WTC11 (cell line): ENCODE results near the gene CYP4F2. TPM values are rescaled to one million over a fixed set of nuclear protein-coding genes. Genes with fewer than 3 reads are reported as not detected.
"Not testable (repeated sequence)": the region's sequence is repeated elsewhere in the genome, so short reads cannot be mapped to it uniquely, and the experiment has no call there.

Experiments used
- ATAC-seq: fragments of 200-7000 bp; cut with Tn5 transposase; 2 replicates; pipeline ENCODE4 v1.10.0; 2021; ENCODE audit warnings: mild to moderate bottlenecking, moderate library complexity
- CTCF ChIA-PET: fragments of 300-600 bp; sonication (Branson Sonifier 250); formaldehyde crosslinking; loops from one replicate; lab custom pipeline; 2021; ENCODE audit warnings: antibody characterized with exemption; lab: Charles Lee
- POLR2A ChIA-PET: fragments of 350-600 bp; sonication (Branson Sonifier 250); formaldehyde crosslinking; loops from one replicate; lab custom pipeline; 2021; ENCODE audit warnings: antibody characterized with exemption; lab: Charles Lee
- DNase-seq: peaks from one replicate; pipeline ENCODE4 v3.0.0; 2021; ENCODE audit warnings: low spot score
- H3K27ac Mint-ChIP-seq: 2 replicates; pipeline ENCODE4 v1.8.0; 2021; ENCODE audit warnings: mixed read lengths
- H3K27me3 Mint-ChIP-seq: 2 replicates; pipeline ENCODE4 v1.8.0; 2021; ENCODE audit warnings: low read depth, mild to moderate bottlenecking, moderate library complexity, mixed read lengths
- H3K36me3 Mint-ChIP-seq: 2 replicates; pipeline ENCODE4 v1.8.0; 2021; ENCODE audit warnings: mixed read lengths
- H3K4me1 Mint-ChIP-seq: 2 replicates; pipeline ENCODE4 v1.8.0; 2022; ENCODE audit warnings: mixed read lengths
- H3K4me3 Mint-ChIP-seq: 2 replicates; pipeline ENCODE4 v1.8.0; 2021; ENCODE audit warnings: mild to moderate bottlenecking, moderate library complexity, mixed read lengths
- H3K9me3 Mint-ChIP-seq: 2 replicates; pipeline ENCODE4 v1.8.0; 2021; ENCODE audit warnings: mixed read lengths
- CBFB ChIP-seq: sonication (generic); formaldehyde crosslinking; IDR thresholded peaks from 2 replicates; pipeline ENCODE4 v1.8.1; 2022; ENCODE audit warnings: mild to moderate bottlenecking, low read depth, missing genetic modification reagents
- CREM ChIP-seq: sonication (generic); formaldehyde crosslinking; IDR thresholded peaks from 2 replicates; pipeline ENCODE4 v1.8.1; 2022; ENCODE audit warnings: mild to moderate bottlenecking, missing genetic modification reagents, moderate library complexity
- ETV6 ChIP-seq: sonication (generic); formaldehyde crosslinking; IDR thresholded peaks from 2 replicates; pipeline ENCODE4 v1.8.1; 2022; ENCODE audit warnings: mild to moderate bottlenecking, missing genetic modification reagents
- GTF2I ChIP-seq: fragments of 250-450 bp; sonication (Bioruptor Pico); conservative IDR thresholded peaks from 2 replicates; pipeline ENCODE4 v1.4.0; 2021; ENCODE audit warnings: mild to moderate bottlenecking
- KAT7 ChIP-seq: sonication (generic); formaldehyde crosslinking; IDR thresholded peaks from 2 replicates; pipeline ENCODE4 v1.8.1; 2023; ENCODE audit warnings: missing genetic modification reagents, mild to moderate bottlenecking, borderline replicate concordance
- MYBL2 ChIP-seq: sonication (generic); formaldehyde crosslinking; IDR thresholded peaks from 2 replicates; pipeline ENCODE4 v1.8.1; 2023; ENCODE audit warnings: mild to moderate bottlenecking, moderate library complexity, missing genetic modification reagents
- NFE2L1 ChIP-seq: sonication (generic); formaldehyde crosslinking; IDR thresholded peaks from 2 replicates; pipeline ENCODE4 v1.8.1; 2023; ENCODE audit warnings: missing genetic modification reagents
- OVOL2 ChIP-seq: fragments of 250-450 bp; sonication (Bioruptor Pico); IDR thresholded peaks from 2 replicates; pipeline ENCODE4 v1.9.0; 2021; ENCODE audit warnings: mild to moderate bottlenecking, borderline replicate concordance
- PRRX2 ChIP-seq: fragments of 250-450 bp; sonication (Bioruptor Pico); IDR thresholded peaks from 2 replicates; pipeline ENCODE4 v1.8.0; 2021; ENCODE audit warnings: mild to moderate bottlenecking
- RORB ChIP-seq: fragments of 250-450 bp; sonication (Bioruptor Pico); IDR thresholded peaks from 2 replicates; pipeline ENCODE4 v1.9.0; 2021; ENCODE audit warnings: mild to moderate bottlenecking
- SMAD4 ChIP-seq: sonication (generic); formaldehyde crosslinking; IDR thresholded peaks from 2 replicates; pipeline ENCODE4 v1.8.0; 2022; ENCODE audit warnings: mild to moderate bottlenecking, missing genetic modification reagents
- SOX15 ChIP-seq: fragments of 250-450 bp; sonication (Bioruptor Pico); IDR thresholded peaks from 2 replicates; pipeline ENCODE4 v1.9.0; 2021; ENCODE audit warnings: mild to moderate bottlenecking
- SP1 ChIP-seq: sonication (generic); formaldehyde crosslinking; conservative IDR thresholded peaks from 2 replicates; pipeline ENCODE4 v1.8.1; 2022; ENCODE audit warnings: missing genetic modification reagents
- TCF7 ChIP-seq: sonication (generic); formaldehyde crosslinking; IDR thresholded peaks from 2 replicates; pipeline ENCODE4 v1.8.0; 2022; ENCODE audit warnings: mild to moderate bottlenecking, low read depth, missing genetic modification reagents, moderate library complexity
- TEAD4 ChIP-seq: sonication (generic); formaldehyde crosslinking; IDR thresholded peaks from 2 replicates; pipeline ENCODE4 v1.8.0; 2022; ENCODE audit warnings: mild to moderate bottlenecking, missing genetic modification reagents
- ZBTB21 ChIP-seq: sonication (generic); formaldehyde crosslinking; IDR thresholded peaks from 2 replicates; pipeline ENCODE4 v1.8.1; 2023; ENCODE audit warnings: mild to moderate bottlenecking, missing genetic modification reagents, borderline replicate concordance
- ZNF121 ChIP-seq: sonication (generic); formaldehyde crosslinking; IDR thresholded peaks from 2 replicates; pipeline ENCODE4 v1.8.0; 2023; ENCODE audit warnings: missing genetic modification reagents
- ZNF138 ChIP-seq: sonication (generic); formaldehyde crosslinking; conservative IDR thresholded peaks from 2 replicates; pipeline ENCODE4 v1.8.1; 2022; ENCODE audit warnings: mild to moderate bottlenecking, moderate library complexity, missing genetic modification reagents
- ZNF416 ChIP-seq: fragments of 250-450 bp; sonication (Bioruptor Pico); IDR thresholded peaks from 2 replicates; pipeline ENCODE4 v1.9.0; 2021; ENCODE audit warnings: mild to moderate bottlenecking, inconsistent platforms
- ZNF423 ChIP-seq: fragments of 250-450 bp; sonication (Bioruptor Pico); IDR thresholded peaks from 2 replicates; pipeline ENCODE4 v2.1.2; 2022; ENCODE audit warnings: mild to moderate bottlenecking, moderate library complexity
- total RNA-seq: library from RNA; stranded (reverse); gene quantifications from 3 replicates; pipeline ENCODE4 v1.2.3, GENCODE V29; 2021
- TF ChIP-seq, protein P1 (sequence below): sonication (generic); formaldehyde crosslinking; IDR thresholded peaks from 2 replicates; pipeline ENCODE4 v1.8.0; 2023; ENCODE audit warnings: mild to moderate bottlenecking, missing genetic modification reagents
- TF ChIP-seq, protein P2 (sequence below): fragments of 200-600 bp; IDR thresholded peaks from 2 replicates; pipeline ENCODE4 v1.8.0; 2022; ENCODE audit warnings: antibody characterized with exemption
- TF ChIP-seq, protein P3 (sequence below): sonication (generic); formaldehyde crosslinking; IDR thresholded peaks from 2 replicates; pipeline ENCODE4 v1.8.0; 2022; ENCODE audit warnings: mild to moderate bottlenecking, missing genetic modification reagents
- TF ChIP-seq, protein P4 (sequence below): fragments of 250-450 bp; sonication (Bioruptor Pico); IDR thresholded peaks from 2 replicates; pipeline ENCODE4 v1.9.0; 2021; ENCODE audit warnings: moderate library complexity, mild to moderate bottlenecking, inconsistent platforms, borderline replicate concordance
- TF ChIP-seq, protein P5 (sequence below): sonication (generic); formaldehyde crosslinking; IDR thresholded peaks from 2 replicates; pipeline ENCODE4 v1.8.1; 2023; ENCODE audit warnings: mild to moderate bottlenecking, missing genetic modification reagents, moderate library complexity
- TF ChIP-seq, protein P6 (sequence below): sonication (generic); formaldehyde crosslinking; IDR thresholded peaks from 2 replicates; pipeline ENCODE4 v1.8.0; 2022; ENCODE audit warnings: mild to moderate bottlenecking, missing genetic modification reagents

CYP4F2 gene
- total RNA-seq, 1 experiment from 2014 or later = 0.24 TPM

DNA sequence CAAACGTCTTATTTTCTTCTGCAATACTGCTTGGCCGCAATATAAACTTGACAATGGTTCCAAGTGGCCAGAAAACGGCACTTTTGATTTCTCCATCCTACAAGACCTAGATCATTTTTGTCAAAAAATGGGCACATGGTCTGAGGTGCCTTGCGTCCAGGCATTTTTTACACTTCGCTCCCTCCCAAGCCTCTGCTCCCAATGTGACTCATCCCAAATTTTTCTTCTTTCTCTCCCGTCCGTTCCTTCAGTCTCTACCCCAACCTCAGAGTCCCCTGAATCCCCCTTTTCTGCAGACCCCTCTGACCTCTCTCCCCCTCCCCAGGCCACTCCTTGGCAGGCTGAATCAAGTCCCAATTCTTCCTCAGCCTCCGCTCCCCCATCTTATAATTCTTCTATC lies 68.1 kb downstream of the CYP4F2 start:
- peaks cover 23% of the 10 kb centered on the region for H3K36me3 Mint-ChIP-seq
- H3K9me3 Mint-ChIP-seq = peaks cover 37% of the 10 kb centered on the region
- 0 out of 2 replicates have a peak, but pooled peaks cover 3% of the 10 kb centered on the region for H3K4me1 Mint-ChIP-seq
- no peak overlapping the region for H3K27ac Mint-ChIP-seq
- TF ChIP-seq ZNF121 (CRISPR knock-in tag) (no peak), ZNF138 (CRISPR knock-in tag) (no peak), SOX15 (CRISPR knock-in tag) (no peak), NFE2L1 (no peak), OVOL2 (CRISPR knock-in tag) (no peak), GTF2I (CRISPR knock-in tag) (no peak), ZBTB21 (no peak), RORB (no peak)
- TF ChIP-seq, protein P1, sequence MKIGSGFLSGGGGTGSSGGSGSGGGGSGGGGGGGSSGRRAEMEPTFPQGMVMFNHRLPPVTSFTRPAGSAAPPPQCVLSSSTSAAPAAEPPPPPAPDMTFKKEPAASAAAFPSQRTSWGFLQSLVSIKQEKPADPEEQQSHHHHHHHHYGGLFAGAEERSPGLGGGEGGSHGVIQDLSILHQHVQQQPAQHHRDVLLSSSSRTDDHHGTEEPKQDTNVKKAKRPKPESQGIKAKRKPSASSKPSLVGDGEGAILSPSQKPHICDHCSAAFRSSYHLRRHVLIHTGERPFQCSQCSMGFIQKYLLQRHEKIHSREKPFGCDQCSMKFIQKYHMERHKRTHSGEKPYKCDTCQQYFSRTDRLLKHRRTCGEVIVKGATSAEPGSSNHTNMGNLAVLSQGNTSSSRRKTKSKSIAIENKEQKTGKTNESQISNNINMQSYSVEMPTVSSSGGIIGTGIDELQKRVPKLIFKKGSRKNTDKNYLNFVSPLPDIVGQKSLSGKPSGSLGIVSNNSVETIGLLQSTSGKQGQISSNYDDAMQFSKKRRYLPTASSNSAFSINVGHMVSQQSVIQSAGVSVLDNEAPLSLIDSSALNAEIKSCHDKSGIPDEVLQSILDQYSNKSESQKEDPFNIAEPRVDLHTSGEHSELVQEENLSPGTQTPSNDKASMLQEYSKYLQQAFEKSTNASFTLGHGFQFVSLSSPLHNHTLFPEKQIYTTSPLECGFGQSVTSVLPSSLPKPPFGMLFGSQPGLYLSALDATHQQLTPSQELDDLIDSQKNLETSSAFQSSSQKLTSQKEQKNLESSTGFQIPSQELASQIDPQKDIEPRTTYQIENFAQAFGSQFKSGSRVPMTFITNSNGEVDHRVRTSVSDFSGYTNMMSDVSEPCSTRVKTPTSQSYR (CRISPR knock-in tag) = no peak
- TF ChIP-seq, protein P2, sequence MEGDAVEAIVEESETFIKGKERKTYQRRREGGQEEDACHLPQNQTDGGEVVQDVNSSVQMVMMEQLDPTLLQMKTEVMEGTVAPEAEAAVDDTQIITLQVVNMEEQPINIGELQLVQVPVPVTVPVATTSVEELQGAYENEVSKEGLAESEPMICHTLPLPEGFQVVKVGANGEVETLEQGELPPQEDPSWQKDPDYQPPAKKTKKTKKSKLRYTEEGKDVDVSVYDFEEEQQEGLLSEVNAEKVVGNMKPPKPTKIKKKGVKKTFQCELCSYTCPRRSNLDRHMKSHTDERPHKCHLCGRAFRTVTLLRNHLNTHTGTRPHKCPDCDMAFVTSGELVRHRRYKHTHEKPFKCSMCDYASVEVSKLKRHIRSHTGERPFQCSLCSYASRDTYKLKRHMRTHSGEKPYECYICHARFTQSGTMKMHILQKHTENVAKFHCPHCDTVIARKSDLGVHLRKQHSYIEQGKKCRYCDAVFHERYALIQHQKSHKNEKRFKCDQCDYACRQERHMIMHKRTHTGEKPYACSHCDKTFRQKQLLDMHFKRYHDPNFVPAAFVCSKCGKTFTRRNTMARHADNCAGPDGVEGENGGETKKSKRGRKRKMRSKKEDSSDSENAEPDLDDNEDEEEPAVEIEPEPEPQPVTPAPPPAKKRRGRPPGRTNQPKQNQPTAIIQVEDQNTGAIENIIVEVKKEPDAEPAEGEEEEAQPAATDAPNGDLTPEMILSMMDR = no peak
- TF ChIP-seq, protein P3, sequence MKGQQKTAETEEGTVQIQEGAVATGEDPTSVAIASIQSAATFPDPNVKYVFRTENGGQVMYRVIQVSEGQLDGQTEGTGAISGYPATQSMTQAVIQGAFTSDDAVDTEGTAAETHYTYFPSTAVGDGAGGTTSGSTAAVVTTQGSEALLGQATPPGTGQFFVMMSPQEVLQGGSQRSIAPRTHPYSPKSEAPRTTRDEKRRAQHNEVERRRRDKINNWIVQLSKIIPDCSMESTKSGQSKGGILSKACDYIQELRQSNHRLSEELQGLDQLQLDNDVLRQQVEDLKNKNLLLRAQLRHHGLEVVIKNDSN (CRISPR knock-in tag) = no peak
- TF ChIP-seq, all 79 proteins: peak for 0
- DNase-seq = no peak
- H3K27me3 Mint-ChIP-seq = peaks cover 18% of the 10 kb centered on the region
- no peak for ATAC-seq
- no peak overlapping the region for H3K4me3 Mint-ChIP-seq
- ChIA-PET CTCF (no interaction called here), POLR2A (no interaction called here)

DNA sequence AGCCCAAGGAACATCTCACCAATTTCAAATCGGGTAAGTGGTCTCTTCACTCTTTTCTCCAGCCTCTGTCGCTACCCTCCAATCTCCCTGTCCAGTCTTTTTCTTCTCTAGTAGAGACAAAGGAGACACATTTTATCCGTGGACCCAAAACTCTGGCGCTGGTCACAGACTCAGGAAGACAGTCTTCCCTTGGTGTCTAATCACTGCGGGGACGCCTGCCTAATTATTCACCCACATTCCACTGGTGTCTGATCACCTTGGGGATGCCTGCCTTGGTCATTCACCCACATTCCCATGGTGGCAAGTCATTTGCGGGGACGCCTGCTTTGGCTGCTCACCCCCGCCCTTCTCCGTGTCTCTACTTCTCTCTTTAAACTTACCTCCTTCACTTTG lies 68.6 kb downstream of the CYP4F2 start:
- H3K4me1 Mint-ChIP-seq = 0 out of 2 replicates have a peak, but pooled peaks cover 3% of the 10 kb centered on the region
- no peak overlapping the region for H3K27ac Mint-ChIP-seq
- no peak for DNase-seq
- ATAC-seq = no peak
- ChIA-PET CTCF (no interaction called here), POLR2A (no interaction called here)
- no peak overlapping the region for H3K4me3 Mint-ChIP-seq
- peaks cover 23% of the 10 kb centered on the region for H3K36me3 Mint-ChIP-seq
- TF ChIP-seq ZNF416 = no peak
- no peak for TF ChIP-seq CBFB (CRISPR knock-in tag)
- no peak for TF ChIP-seq ZNF121 (CRISPR knock-in tag)
- TF ChIP-seq, protein P4, sequence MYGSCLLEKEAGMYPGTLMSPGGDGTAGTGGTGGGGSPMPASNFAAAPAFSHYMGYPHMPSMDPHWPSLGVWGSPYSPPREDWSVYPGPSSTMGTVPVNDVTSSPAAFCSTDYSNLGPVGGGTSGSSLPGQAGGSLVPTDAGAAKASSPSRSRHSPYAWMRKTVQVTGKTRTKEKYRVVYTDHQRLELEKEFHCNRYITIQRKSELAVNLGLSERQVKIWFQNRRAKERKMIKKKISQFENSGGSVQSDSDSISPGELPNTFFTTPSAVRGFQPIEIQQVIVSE (CRISPR knock-in tag) = no peak
- TF ChIP-seq ETV6 (CRISPR knock-in tag) = no peak
- TF ChIP-seq TCF7 = no peak
- no peak for TF ChIP-seq PRRX2
- no peak for TF ChIP-seq ZNF423 (CRISPR knock-in tag)
- TF ChIP-seq MYBL2 = no peak
- no peak for TF ChIP-seq TEAD4 (CRISPR knock-in tag)
- TF ChIP-seq SMAD4 (CRISPR knock-in tag) = no peak
- TF ChIP-seq, protein P5, sequence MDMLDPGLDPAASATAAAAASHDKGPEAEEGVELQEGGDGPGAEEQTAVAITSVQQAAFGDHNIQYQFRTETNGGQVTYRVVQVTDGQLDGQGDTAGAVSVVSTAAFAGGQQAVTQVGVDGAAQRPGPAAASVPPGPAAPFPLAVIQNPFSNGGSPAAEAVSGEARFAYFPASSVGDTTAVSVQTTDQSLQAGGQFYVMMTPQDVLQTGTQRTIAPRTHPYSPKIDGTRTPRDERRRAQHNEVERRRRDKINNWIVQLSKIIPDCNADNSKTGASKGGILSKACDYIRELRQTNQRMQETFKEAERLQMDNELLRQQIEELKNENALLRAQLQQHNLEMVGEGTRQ (CRISPR knock-in tag) = no peak
- no peak for TF ChIP-seq CREM (CRISPR knock-in tag)
- TF ChIP-seq NFE2L1 = no peak
- no peak for TF ChIP-seq ZBTB21
- no peak for TF ChIP-seq SP1 (CRISPR knock-in tag)
- TF ChIP-seq, protein P6, sequence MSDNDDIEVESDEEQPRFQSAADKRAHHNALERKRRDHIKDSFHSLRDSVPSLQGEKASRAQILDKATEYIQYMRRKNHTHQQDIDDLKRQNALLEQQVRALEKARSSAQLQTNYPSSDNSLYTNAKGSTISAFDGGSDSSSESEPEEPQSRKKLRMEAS (CRISPR knock-in tag) = no peak
- TF ChIP-seq KAT7 (CRISPR knock-in tag) = no peak
- peaks cover 20% of the 10 kb centered on the region for H3K27me3 Mint-ChIP-seq
- H3K9me3 Mint-ChIP-seq = peaks cover 41% of the 10 kb centered on the region

DNA sequence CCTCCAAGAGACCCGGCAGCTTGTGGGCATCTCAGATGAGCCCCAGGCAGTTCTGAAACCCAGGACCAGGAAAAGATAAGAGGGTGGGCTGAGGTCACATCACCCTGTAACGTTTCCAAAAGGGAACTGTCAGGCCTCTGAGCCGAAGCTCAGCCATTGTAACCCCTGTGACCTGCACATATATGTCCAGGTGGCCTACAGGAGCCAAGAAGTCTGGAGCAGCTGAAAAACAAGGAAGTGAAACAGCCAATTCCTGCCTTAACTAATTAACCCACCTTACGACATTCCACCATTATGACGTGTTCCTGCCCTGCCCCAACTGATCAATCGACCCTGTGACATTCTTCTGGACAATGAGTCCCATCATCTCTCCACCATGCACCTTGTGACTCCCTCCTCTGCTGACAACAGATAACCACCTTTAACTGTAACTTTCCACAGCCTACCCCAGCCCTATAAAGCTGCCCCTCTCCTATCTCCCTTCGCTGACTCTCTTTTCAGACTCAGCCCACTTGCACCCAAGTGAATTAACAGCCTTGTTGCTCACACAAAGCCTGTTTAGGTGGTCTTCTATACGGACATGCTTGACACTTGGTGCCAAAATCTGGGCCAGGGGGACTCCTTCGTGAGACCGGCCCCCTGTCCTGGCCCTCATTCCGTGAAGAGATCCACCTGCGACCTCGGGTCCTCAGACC lies 69.1 kb downstream of the CYP4F2 start:
- POLR2A ChIA-PET = interaction anchor here (0.5 kb wide), 1 partner anchor 15 kb away, joined by 8 read pairs; no protein-coding TSS in a partner anchor
- peaks cover 20% of the 10 kb centered on the region for H3K27me3 Mint-ChIP-seq
- peaks cover 27% of the 10 kb centered on the region for H3K36me3 Mint-ChIP-seq
- H3K4me1 Mint-ChIP-seq, CTCF ChIA-PET, H3K4me3 Mint-ChIP-seq, ATAC-seq, DNase-seq, H3K27ac Mint-ChIP-seq: not testable (repeated sequence)
- peaks cover 47% of the 10 kb centered on the region for H3K9me3 Mint-ChIP-seq
